ENCODE measurements around the gene GOPC. TPM values are rescaled to one million over a fixed set of nuclear protein-coding genes. Genes with fewer than 3 reads are reported as not detected.

The GOPC gene
- total and polyA plus RNA-seq, 2 donors (not counting 1 experiment from before 2014, with no cell fraction given), result 8.9 to 26.7 TPM

DNA sequence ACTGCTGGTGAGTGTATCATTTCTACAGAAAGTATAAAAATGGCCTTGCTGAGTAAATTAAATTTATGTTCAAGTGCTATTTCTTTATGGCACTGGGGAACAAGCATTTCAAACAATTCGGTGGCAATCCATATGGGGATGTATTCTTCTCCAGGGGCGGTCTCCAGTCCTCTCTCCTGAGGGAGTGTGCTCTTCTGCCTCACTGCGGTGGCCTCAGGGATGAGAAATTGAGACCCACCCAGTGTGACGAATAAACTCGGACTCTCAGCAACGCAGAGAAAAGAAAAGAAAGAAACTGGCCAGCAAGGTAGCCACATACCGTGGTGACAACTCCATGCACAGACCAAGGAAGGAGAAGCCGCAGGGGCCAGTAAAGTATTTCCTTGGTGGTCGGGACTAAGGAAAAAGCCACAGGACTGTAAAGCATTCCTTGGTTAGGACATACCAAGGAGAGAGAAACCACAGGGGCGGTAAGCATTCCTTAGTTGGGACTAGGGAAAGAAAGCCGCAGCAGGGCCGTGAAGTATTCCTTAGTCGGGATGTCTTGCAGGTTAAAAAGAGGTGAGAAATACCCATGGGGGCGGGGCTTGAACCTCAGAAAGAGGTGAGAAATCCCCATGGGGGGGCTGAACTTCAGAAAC lies 13.6 kb upstream of the GOPC start:
- H3K9me3 Mint-ChIP-seq (ENCODE audit: insufficient read depth), result no peaks in the 10 kb centered on the region
- Histone ChIP-seq H4K20me1 (ENCODE audit: control insufficient read depth, insufficient read depth, low read length, poor library complexity, severe bottlenecking) (no peaks in the 10 kb centered on the region), H3K4me2 (replicated peaks; ENCODE audit: low read depth, low read length, poor library complexity, severe bottlenecking) (no peak overlapping the region), H3K79me2 (ENCODE audit: control insufficient read depth, insufficient read depth, low read length) (no peaks in the 10 kb centered on the region), H3K4me3 (ENCODE audit: control extremely low read depth in 1 of 5, extremely low read depth in 1 of 5, insufficient read depth in 1 of 5, low read depth in 2 of 5, low read length in 4 of 5) (no peak overlapping the region), H3K27me3 (replicated peaks in 1 of 4; ENCODE audit: control extremely low read depth in 1 of 4, control insufficient read depth in 3 of 4, insufficient read depth in 4 of 4, low read length in 3 of 4) (no peaks in the 10 kb centered on the region), H3K9ac (ENCODE audit: low read length) (no peak overlapping the region), H3K4me1 (ENCODE audit: control insufficient read depth in 2 of 2, insufficient read depth in 2 of 2, low read length in 2 of 2) (no peaks in the 10 kb centered on the region), H3K9me3 (ENCODE audit: control extremely low read depth in 1 of 3, control insufficient read depth in 2 of 3, insufficient read depth in 1 of 3, low read length in 2 of 3) (peaks cover 0 to 4% (median 0%) of the 10 kb centered on the region in 3 donors), H3K27ac (ENCODE audit: low read length in 2 of 2) (no peak overlapping the region), H2AFZ (ENCODE audit: insufficient read depth, low read depth, low read length, poor library complexity, severe bottlenecking) (no peak overlapping the region), H3K36me3 (replicated peaks in 1 of 2; ENCODE audit: control extremely low read depth in 1 of 2, control insufficient read depth in 1 of 2, extremely low read depth in 1 of 2, insufficient read depth in 2 of 2, low read length in 1 of 2) (no peaks in the 10 kb centered on the region)
- ChIA-PET CTCF (no interaction called here), POLR2A (no interaction called here)
- intact Hi-C loops (cut with micrococcal nuclease), result no loop called here
- WGBS (ENCODE audit: insufficient coverage), result 91% methylated on average over 12 of the region's 14 CpGs
- no peak overlapping the region for H3K4me3 Mint-ChIP-seq
- H3K4me1 Mint-ChIP-seq, result no peaks in the 10 kb centered on the region
- no peak for ATAC-seq (ENCODE audit: low read depth)
- H3K27ac Mint-ChIP-seq, result no peak overlapping the region
- no peak for DNase-seq
- TF ChIP-seq, protein P1, sequence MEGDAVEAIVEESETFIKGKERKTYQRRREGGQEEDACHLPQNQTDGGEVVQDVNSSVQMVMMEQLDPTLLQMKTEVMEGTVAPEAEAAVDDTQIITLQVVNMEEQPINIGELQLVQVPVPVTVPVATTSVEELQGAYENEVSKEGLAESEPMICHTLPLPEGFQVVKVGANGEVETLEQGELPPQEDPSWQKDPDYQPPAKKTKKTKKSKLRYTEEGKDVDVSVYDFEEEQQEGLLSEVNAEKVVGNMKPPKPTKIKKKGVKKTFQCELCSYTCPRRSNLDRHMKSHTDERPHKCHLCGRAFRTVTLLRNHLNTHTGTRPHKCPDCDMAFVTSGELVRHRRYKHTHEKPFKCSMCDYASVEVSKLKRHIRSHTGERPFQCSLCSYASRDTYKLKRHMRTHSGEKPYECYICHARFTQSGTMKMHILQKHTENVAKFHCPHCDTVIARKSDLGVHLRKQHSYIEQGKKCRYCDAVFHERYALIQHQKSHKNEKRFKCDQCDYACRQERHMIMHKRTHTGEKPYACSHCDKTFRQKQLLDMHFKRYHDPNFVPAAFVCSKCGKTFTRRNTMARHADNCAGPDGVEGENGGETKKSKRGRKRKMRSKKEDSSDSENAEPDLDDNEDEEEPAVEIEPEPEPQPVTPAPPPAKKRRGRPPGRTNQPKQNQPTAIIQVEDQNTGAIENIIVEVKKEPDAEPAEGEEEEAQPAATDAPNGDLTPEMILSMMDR (IDR thresholded peaks at IDR 0.05), result no peak
- TF ChIP-seq EZH2 (IDR thresholded peaks at IDR 0.05; ENCODE audit: borderline replicate concordance, insufficient read depth, low read depth, low read length, poor library complexity, severe bottlenecking), result no peak
- H3K27me3 Mint-ChIP-seq, result peaks cover 16% of the 10 kb centered on the region

DNA sequence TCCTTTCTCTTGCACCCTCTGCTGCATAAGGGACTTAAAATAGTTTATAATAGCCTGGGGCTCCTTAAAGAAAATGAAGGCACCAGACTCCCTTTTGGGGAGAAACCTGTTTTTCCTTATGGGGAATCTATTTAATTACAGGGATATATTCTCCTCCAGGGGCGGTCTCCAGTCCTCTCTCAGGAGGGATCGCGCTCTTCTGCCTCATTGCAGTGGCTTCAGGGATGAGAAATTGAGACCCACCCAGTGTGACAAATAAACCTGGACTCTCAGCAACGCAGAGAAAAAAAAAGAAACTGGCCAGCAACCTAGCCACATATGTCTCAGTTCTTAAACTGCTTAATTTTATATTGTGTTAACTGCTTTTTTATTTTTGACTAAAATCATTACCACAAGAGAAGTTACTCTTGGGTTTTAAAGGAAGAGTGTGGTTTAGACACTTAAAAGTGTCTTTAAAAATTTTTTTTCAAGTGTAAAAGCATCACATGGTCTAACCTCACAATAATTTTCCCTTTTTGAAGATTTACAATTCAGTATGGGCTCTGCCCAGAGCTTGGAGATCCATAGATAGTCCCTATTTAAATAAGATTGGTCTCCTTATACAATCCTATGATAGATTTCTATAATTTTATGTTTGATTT lies 11.7 kb upstream of the GOPC start:
- no peak for TF ChIP-seq EZH2 (IDR thresholded peaks at IDR 0.05; ENCODE audit: borderline replicate concordance, insufficient read depth, low read depth, low read length, poor library complexity, severe bottlenecking)
- TF ChIP-seq, protein P1 (IDR thresholded peaks at IDR 0.05), result no peak
- Histone ChIP-seq H4K20me1 (ENCODE audit: control insufficient read depth, insufficient read depth, low read length, poor library complexity, severe bottlenecking) (no peaks in the 10 kb centered on the region), H3K4me1 (ENCODE audit: control insufficient read depth in 2 of 2, insufficient read depth in 2 of 2, low read length in 2 of 2) (no peaks in the 10 kb centered on the region), H2AFZ (ENCODE audit: insufficient read depth, low read depth, low read length, poor library complexity, severe bottlenecking) (no peak overlapping the region), H3K4me3 (ENCODE audit: control extremely low read depth in 1 of 5, extremely low read depth in 1 of 5, insufficient read depth in 1 of 5, low read depth in 2 of 5, low read length in 4 of 5) (no peak overlapping the region), H3K9me3 (ENCODE audit: control extremely low read depth in 1 of 3, control insufficient read depth in 2 of 3, insufficient read depth in 1 of 3, low read length in 2 of 3) (peaks cover 0 to 4% (median 0%) of the 10 kb centered on the region in 3 donors), H3K27me3 (replicated peaks in 1 of 4; ENCODE audit: control extremely low read depth in 1 of 4, control insufficient read depth in 3 of 4, insufficient read depth in 4 of 4, low read length in 3 of 4) (no peaks in the 10 kb centered on the region), H3K9ac (ENCODE audit: low read length) (no peak overlapping the region), H3K27ac (ENCODE audit: low read length in 2 of 2) (no peak overlapping the region), H3K36me3 (replicated peaks in 1 of 2; ENCODE audit: control extremely low read depth in 1 of 2, control insufficient read depth in 1 of 2, extremely low read depth in 1 of 2, insufficient read depth in 2 of 2, low read length in 1 of 2) (no peaks in the 10 kb centered on the region), H3K79me2 (ENCODE audit: control insufficient read depth, insufficient read depth, low read length) (no peaks in the 10 kb centered on the region), H3K4me2 (replicated peaks; ENCODE audit: low read depth, low read length, poor library complexity, severe bottlenecking) (no peak overlapping the region)
- DNase-seq (no peak), ATAC-seq (ENCODE audit: low read depth) (no peak)
- Mint-ChIP-seq H3K9me3 (ENCODE audit: insufficient read depth) (no peaks in the 10 kb centered on the region), H3K27ac (no peak overlapping the region), H3K4me3 (no peak overlapping the region), H3K4me1 (no peaks in the 10 kb centered on the region), H3K27me3 (peaks cover 13% of the 10 kb centered on the region)
- 90% methylated on average over 2 of the region's 4 CpGs for WGBS (ENCODE audit: insufficient coverage)
- intact Hi-C loops (cut with micrococcal nuclease), result no loop called here
- ChIA-PET CTCF (interaction anchor here (0.7 kb wide), 1 partner anchor 259 kb away, joined by 3 read pairs; no protein-coding TSS in a partner anchor), POLR2A (no interaction called here)
